ENCODE results near the gene PPIA.

PPIA gene

GRCh38 chr7:44757739-44758138, 38.7 kb upstream of the PPIA start:
- no peak overlapping the region for H3K27ac ChIP-seq (replicated peaks)
- no peak for DNase-seq (ENCODE audit: low read depth in 1 of 2, low spot score in 1 of 2)

GRCh38 chr7:44759246-44759645, 37.2 kb upstream of the PPIA start:
- TF ChIP-seq REST (IDR thresholded peaks at IDR 0.05; ENCODE audit: insufficient replicate concordance, low read depth) (no peak), POLR2AphosphoS5 (IDR thresholded peaks at IDR 0.05; ENCODE audit: low read depth) (no peak), GABPA (IDR thresholded peaks at IDR 0.05; ENCODE audit: low read depth) (no peak), SPI1 (IDR thresholded peaks at IDR 0.05; ENCODE audit: borderline replicate concordance, low read depth) (no peak), CTCF (IDR thresholded peaks at IDR 0.05; ENCODE audit: insufficient read depth, low read length) (no peak)
- no peak for DNase-seq (ENCODE audit: low read depth in 1 of 2, low spot score in 1 of 2)
- Histone ChIP-seq H3K27ac (replicated peaks) (no peak overlapping the region), H3K27me3 (ENCODE audit: insufficient read depth, poor library complexity, severe bottlenecking) (no peaks in the 10 kb centered on the region), H3K4me3 (replicated peaks; ENCODE audit: insufficient read depth, low read length) (no peak overlapping the region)

More at GRCh38 chr7:44757739-44758138, 38.7 kb upstream of the PPIA start:
- Histone ChIP-seq H3K27me3 (ENCODE audit: insufficient read depth, poor library complexity, severe bottlenecking) (no peaks in the 10 kb centered on the region), H3K4me3 (replicated peaks; ENCODE audit: insufficient read depth, low read length) (no peak overlapping the region)
- TF ChIP-seq GABPA (IDR thresholded peaks at IDR 0.05; ENCODE audit: low read depth): no peak
- no peak for TF ChIP-seq SPI1 (IDR thresholded peaks at IDR 0.05; ENCODE audit: borderline replicate concordance, low read depth)
- TF ChIP-seq CTCF (IDR thresholded peaks at IDR 0.05; ENCODE audit: insufficient read depth, low read length): no peak
- no peak for TF ChIP-seq POLR2AphosphoS5 (IDR thresholded peaks at IDR 0.05; ENCODE audit: low read depth)
- no peak for TF ChIP-seq REST (IDR thresholded peaks at IDR 0.05; ENCODE audit: insufficient replicate concordance, low read depth)

GRCh38 chr7:44760034-44760580, 36.4 kb upstream of the PPIA start:
- TF ChIP-seq CTCF (IDR thresholded peaks at IDR 0.05; ENCODE audit: insufficient read depth, low read length): no peak
- TF ChIP-seq REST (IDR thresholded peaks at IDR 0.05; ENCODE audit: insufficient replicate concordance, low read depth): no peak
- no peak for TF ChIP-seq GABPA (IDR thresholded peaks at IDR 0.05; ENCODE audit: low read depth)
- TF ChIP-seq POLR2AphosphoS5 (IDR thresholded peaks at IDR 0.05; ENCODE audit: low read depth): no peak
- TF ChIP-seq SPI1 (IDR thresholded peaks at IDR 0.05; ENCODE audit: borderline replicate concordance, low read depth): no peak

More at GRCh38 chr7:44760034-44760580, 36.4 kb upstream of the PPIA start:
- Histone ChIP-seq H3K27me3 (ENCODE audit: insufficient read depth, poor library complexity, severe bottlenecking) (no peaks in the 10 kb centered on the region), H3K27ac (replicated peaks) (no peak overlapping the region), H3K4me3 (replicated peaks; ENCODE audit: insufficient read depth, low read length) (no peak overlapping the region)
- DNase-seq (ENCODE audit: low read depth in 1 of 2, low spot score in 1 of 2): no peak

Data from HL-60 (cell line).